SK-N-SH treated with all-trans-retinoic acid at 6 μM for 48 hours (cell line): ENCODE data around the gene ATP2C1.

Experiments used
- CSDC2 ChIP-seq: fragments of 250-450 bp; sonication (Bioruptor Pico); IDR thresholded peaks from 2 replicates; pipeline ENCODE4 v1.5.0; 2020; ENCODE audit warnings: mild to moderate bottlenecking, moderate library complexity
- ISL1 ChIP-seq: fragments of 250-450 bp; sonication (Bioruptor Pico); IDR thresholded peaks from 2 replicates; pipeline ENCODE4 v2.1.2; 2022; ENCODE audit warnings: mild to moderate bottlenecking, moderate library complexity
- OSR1 ChIP-seq: fragments of 250-450 bp; sonication (Bioruptor Pico); IDR thresholded peaks from 2 replicates; pipeline ENCODE4 v1.8.0; 2022; ENCODE audit warnings: moderate library complexity, mild to moderate bottlenecking, inconsistent platforms
- PATZ1 ChIP-seq: fragments of 250-450 bp; sonication (Bioruptor Pico); IDR thresholded peaks from 2 replicates; pipeline ENCODE4 v1.8.0; 2020; ENCODE audit warnings: mild to moderate bottlenecking, moderate library complexity, borderline replicate concordance
- PPARA ChIP-seq: fragments of 250-450 bp; sonication (Bioruptor Pico); IDR thresholded peaks from 2 replicates; pipeline ENCODE4 v1.5.0; 2020; ENCODE audit warnings: mild to moderate bottlenecking, borderline replicate concordance
- TOX ChIP-seq: fragments of 250-450 bp; sonication (Bioruptor Pico); IDR thresholded peaks from 2 replicates; pipeline ENCODE4 v1.8.0; 2021; ENCODE audit warnings: mild to moderate bottlenecking, moderate library complexity, borderline replicate concordance
- TSHZ2 ChIP-seq: fragments of 250-450 bp; sonication (Bioruptor Pico); IDR thresholded peaks from 2 replicates; pipeline ENCODE4 v1.5.0; 2020; ENCODE audit warnings: mild to moderate bottlenecking, moderate library complexity
- ZFP3 ChIP-seq: fragments of 250-450 bp; sonication (Bioruptor Pico); IDR thresholded peaks from 2 replicates; pipeline ENCODE4 v1.5.0; 2020; ENCODE audit warnings: mild to moderate bottlenecking, moderate library complexity
- ZNF70 ChIP-seq: fragments of 450-650 bp; formaldehyde crosslinking; IDR thresholded peaks from 2 replicates; pipeline ENCODE4 v1.5.0; 2020; ENCODE audit warnings: mild to moderate bottlenecking, moderate library complexity
- ZNF8 ChIP-seq: fragments of 450-650 bp; formaldehyde crosslinking; IDR thresholded peaks from 2 replicates; pipeline ENCODE4 v1.5.0; 2020; ENCODE audit warnings: mild to moderate bottlenecking, moderate library complexity

DNA sequence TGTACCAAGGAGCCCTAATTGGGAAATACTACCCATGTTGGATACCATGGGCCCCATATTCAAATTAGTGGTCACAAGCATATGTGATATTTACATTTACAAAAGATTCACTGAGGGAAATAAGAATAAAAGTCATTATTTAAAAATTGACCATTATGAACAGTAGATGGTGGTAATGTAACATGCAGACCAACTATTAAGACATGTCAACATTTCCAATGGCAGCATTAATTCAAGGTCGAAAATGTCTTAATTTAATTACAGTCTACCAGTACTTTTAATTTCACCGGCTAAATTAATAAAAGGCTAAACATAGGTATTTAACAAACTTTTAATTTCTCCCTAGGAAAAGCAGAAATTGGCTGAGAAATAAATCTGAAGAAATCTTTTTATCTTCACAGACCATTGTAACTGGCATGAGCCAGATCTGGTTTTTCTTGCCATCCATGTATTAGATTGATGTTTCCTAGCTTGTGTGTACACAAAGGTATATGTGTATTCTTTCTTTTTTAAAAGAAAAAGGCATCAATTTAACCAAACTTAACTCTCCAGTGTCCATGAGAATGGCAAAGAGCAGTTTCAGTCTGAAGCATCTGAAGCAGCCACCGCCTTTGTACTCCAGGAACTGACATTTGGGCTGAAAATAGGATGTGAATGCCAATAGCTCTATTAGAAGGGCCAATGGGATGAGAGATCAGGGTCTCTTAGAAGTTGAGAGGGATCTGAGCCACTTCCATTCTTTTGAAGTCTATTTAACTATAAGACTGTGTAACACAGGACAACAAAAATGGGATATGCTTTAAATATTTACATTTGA lies 159.4 kb downstream of the ATP2C1 start:
- TF ChIP-seq TSHZ2 (CRISPR knock-in tag) (no peak), ZFP3 (CRISPR knock-in tag) (no peak), ISL1 (CRISPR knock-in tag) (no peak), ZNF70 (CRISPR knock-in tag) (no peak), PATZ1 (no peak), OSR1 (CRISPR knock-in tag) (no peak), PPARA (CRISPR knock-in tag) (no peak), TOX (no peak), CSDC2 (no peak), ZNF8 (CRISPR knock-in tag) (no peak)
